ENCODE data around the gene ZNF787. TPM values are rescaled to one million over a fixed set of nuclear protein-coding genes. Genes with fewer than 3 reads are reported as not detected.

ZNF787 gene
- total RNA-seq, 1 experiment from 2014 or later = 68.6 TPM

- Mint-ChIP-seq H3K36me3 (ENCODE audit: insufficient read depth, unreplicated experiment) (peaks cover 17% of the 10 kb centered on the region), H3K27me3 (ENCODE audit: insufficient read depth, unreplicated experiment) (no peaks in the 10 kb centered on the region), H3K4me1 (ENCODE audit: insufficient read depth, unreplicated experiment) (no peaks in the 10 kb centered on the region), H3K9me3 (ENCODE audit: unreplicated experiment) (no peaks in the 10 kb centered on the region), H3K4me3 (ENCODE audit: unreplicated experiment) (no peak overlapping the region), H3K27ac (ENCODE audit: low read depth, unreplicated experiment) (no peak overlapping the region)
- TF ChIP-seq CTCF (IDR thresholded peaks at IDR 0.05; ENCODE audit: unreplicated experiment) = no peak
- ChIA-PET POLR2A (no interaction called here), CTCF (no interaction called here)
- no peak for DNase-seq (ENCODE audit: unreplicated experiment)
- intact Hi-C loops (cut with micrococcal nuclease) = no loop called here
- no TSS peak for BruUV-seq (replicated peaks)
These were observed 38.0 kb upstream of the ZNF787 start for GRCh38 chr19:56159009-56159559.

DNA sequence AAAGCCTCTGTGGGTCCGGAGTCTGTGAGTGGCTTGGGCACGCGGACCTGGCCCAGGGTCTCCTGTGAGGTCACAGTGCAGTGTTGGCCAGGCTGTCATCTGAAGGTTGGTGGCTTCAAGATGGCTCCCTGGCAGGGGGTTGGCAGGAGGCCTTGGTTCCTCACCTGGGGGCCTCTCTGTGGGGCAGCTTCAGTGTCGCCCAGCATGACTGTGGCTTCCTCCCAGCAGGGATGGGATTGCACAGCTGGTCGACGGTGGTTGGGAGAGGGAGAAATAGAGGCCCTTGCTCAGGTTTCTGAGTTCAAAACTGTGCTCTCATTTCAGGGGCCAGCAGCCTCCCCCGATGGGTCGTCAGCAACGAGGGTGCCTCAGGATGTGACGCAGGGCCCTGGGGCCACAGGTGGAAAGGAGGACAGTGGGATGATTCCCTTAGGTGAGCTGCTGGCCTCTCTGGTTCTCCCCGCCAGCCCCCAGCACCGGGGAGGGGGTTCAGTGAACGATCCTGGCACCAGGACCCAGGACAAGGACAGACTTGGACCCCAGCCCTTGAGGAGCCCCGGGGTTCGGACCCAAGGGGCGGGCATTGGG, 37.2 kb upstream of the ZNF787 start:
- peaks cover 17% of the 10 kb centered on the region for H3K36me3 Mint-ChIP-seq (ENCODE audit: insufficient read depth, unreplicated experiment)
- H3K4me3 Mint-ChIP-seq (ENCODE audit: unreplicated experiment) = no peak overlapping the region
- H3K4me1 Mint-ChIP-seq (ENCODE audit: insufficient read depth, unreplicated experiment) = no peaks in the 10 kb centered on the region
- no peaks in the 10 kb centered on the region for H3K9me3 Mint-ChIP-seq (ENCODE audit: unreplicated experiment)
- TF ChIP-seq CTCF (IDR thresholded peaks at IDR 0.05; ENCODE audit: unreplicated experiment) = no peak
- CTCF ChIA-PET = interaction anchor here (0.6 to 1.5 kb wide), 6 partner anchors 11 to 152 kb away, joined by 3 to 5 read pairs (median 4); no protein-coding TSS in a partner anchor
- no peaks in the 10 kb centered on the region for H3K27me3 Mint-ChIP-seq (ENCODE audit: insufficient read depth, unreplicated experiment)
- H3K27ac Mint-ChIP-seq (ENCODE audit: low read depth, unreplicated experiment) = no peak overlapping the region
- intact Hi-C loops (cut with micrococcal nuclease) = no loop called here
- POLR2A ChIA-PET = no interaction called here
- no peak for DNase-seq (ENCODE audit: unreplicated experiment)
- BruUV-seq (replicated peaks) = no TSS peak

DNA sequence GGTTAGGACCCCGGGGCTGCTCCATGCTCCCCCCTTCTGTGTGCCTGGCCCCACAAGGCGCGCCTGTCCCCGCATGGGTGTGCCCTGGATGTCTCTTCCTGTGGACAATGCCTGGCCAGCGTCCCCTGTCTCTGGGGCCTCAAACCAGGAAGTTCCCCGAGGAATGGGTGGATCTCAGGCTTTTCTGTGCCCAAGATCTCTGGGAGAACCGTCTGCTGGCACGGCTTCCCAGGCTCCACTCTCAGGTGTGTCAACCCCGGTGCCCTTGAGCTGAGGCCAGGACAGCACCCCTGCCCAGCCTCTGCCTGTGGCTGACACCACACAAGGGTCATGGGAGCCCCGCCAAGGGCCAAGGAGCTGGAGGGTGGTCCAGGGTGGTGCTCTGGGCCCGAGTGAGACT, 35.7 kb upstream of the ZNF787 start:
- intact Hi-C loops (cut with micrococcal nuclease) = no loop called here
- Mint-ChIP-seq H3K9me3 (ENCODE audit: unreplicated experiment) (no peaks in the 10 kb centered on the region), H3K4me1 (ENCODE audit: insufficient read depth, unreplicated experiment) (no peaks in the 10 kb centered on the region), H3K27ac (ENCODE audit: low read depth, unreplicated experiment) (peak overlapping the region; percentile 9), H3K27me3 (ENCODE audit: insufficient read depth, unreplicated experiment) (no peaks in the 10 kb centered on the region), H3K36me3 (ENCODE audit: insufficient read depth, unreplicated experiment) (peaks cover 12% of the 10 kb centered on the region), H3K4me3 (ENCODE audit: unreplicated experiment) (no peak overlapping the region)
- ChIA-PET POLR2A (no interaction called here), CTCF (interaction anchor here (1.3 to 1.5 kb wide), 3 partner anchors 10 to 32 kb away, joined by 3 to 5 read pairs (median 3); no protein-coding TSS in a partner anchor)
- TF ChIP-seq CTCF (IDR thresholded peaks at IDR 0.05; ENCODE audit: unreplicated experiment) = no peak
- DNase-seq (ENCODE audit: unreplicated experiment) = no peak
- no TSS peak for BruUV-seq (replicated peaks)

GRCh38 chr19:56155124-56155687, 34.1 kb upstream of the ZNF787 start:
- ChIA-PET POLR2A (interaction anchor here (0.9 kb wide), 1 partner anchor 12 kb away, joined by 3 read pairs; no protein-coding TSS in a partner anchor), CTCF (interaction anchor here (0.7 to 2.1 kb wide), 3 partner anchors 9 to 285 kb away, joined by 3 to 9 read pairs (median 3); no protein-coding TSS in a partner anchor)
- TF ChIP-seq CTCF (IDR thresholded peaks at IDR 0.05; ENCODE audit: unreplicated experiment) = peak; percentile 36

More at GRCh38 chr19:56155124-56155687, 34.1 kb upstream of the ZNF787 start:
- no peaks in the 10 kb centered on the region for H3K4me1 Mint-ChIP-seq (ENCODE audit: insufficient read depth, unreplicated experiment)
- no peak overlapping the region for H3K27ac Mint-ChIP-seq (ENCODE audit: low read depth, unreplicated experiment)
- H3K9me3 Mint-ChIP-seq (ENCODE audit: unreplicated experiment) = no peaks in the 10 kb centered on the region
- intact Hi-C loops (cut with micrococcal nuclease) = no loop called here
- BruUV-seq (replicated peaks) = no TSS peak
- no peak for DNase-seq (ENCODE audit: unreplicated experiment)
- H3K4me3 Mint-ChIP-seq (ENCODE audit: unreplicated experiment) = no peak overlapping the region
- H3K27me3 Mint-ChIP-seq (ENCODE audit: insufficient read depth, unreplicated experiment) = no peaks in the 10 kb centered on the region
- peaks cover 11% of the 10 kb centered on the region for H3K36me3 Mint-ChIP-seq (ENCODE audit: insufficient read depth, unreplicated experiment)

Data from MCF 10A (cell line).